Ovary (tissue), 10 donors: Measurements from ENCODE around the gene MDH2. TPM values are rescaled to one million over a fixed set of nuclear protein-coding genes. Genes with fewer than 3 reads are reported as not detected.

Source experiments
- DNase-seq, 5 donors: peaks; one replicate each; pipeline ENCODE4 v3.0.0-alpha.2; 2019 to 2020
- H3K27ac ChIP-seq, 2 donors: fragments of 200-600 bp; one replicate each; pipeline versions ENCODE4 v1.5.1 to v1.8.0; 2019 to 2022
- H3K27me3 ChIP-seq: fragments of 200-600 bp; one replicate; pipeline ENCODE4 v1.8.0; 2022
- H3K36me3 ChIP-seq: fragments of 200-600 bp; sonication (generic); one replicate; pipeline ENCODE4 v1.5.1; 2019
- H3K4me1 ChIP-seq: one replicate; pipeline ENCODE4 v1.8.1; 2013; ENCODE audit warnings: mild to moderate bottlenecking, moderate library complexity; ENCODE audit not compliant: insufficient read depth
- H3K4me3 ChIP-seq: fragments of 200-600 bp; sonication (generic); one replicate; pipeline ENCODE4 v1.5.1; 2017
- H3K9me3 ChIP-seq, 2 donors: fragments of 200-600 bp in 1 of 2; sonication (generic) in 1 of 2; one replicate each; pipeline versions ENCODE4 v1.5.1 to v1.8.1; 2013 to 2019; ENCODE audit warnings: mild to moderate bottlenecking in 1 of 2, moderate library complexity in 1 of 2
- CTCF ChIP-seq, 3 donors: fragments of 450-650 bp in 2 of 3; fragments of 200-600 bp in 1 of 3; IDR thresholded peaks; one replicate each; pipeline versions ENCODE4 v1.5.1 to v1.8.0; 2016 to 2022; ENCODE audit warnings: antibody characterized with exemption in 3 of 3, mild to moderate bottlenecking in 1 of 3
- EP300 ChIP-seq: sonication (generic); formaldehyde crosslinking; IDR thresholded peaks from one replicate; pipeline ENCODE4 v1.6.1; 2017; ENCODE audit warnings: antibody characterized with exemption
- POLR2A ChIP-seq: fragments of 450-650 bp; IDR thresholded peaks from one replicate; pipeline ENCODE4 v1.6.1; 2017; ENCODE audit warnings: antibody characterized with exemption, mild to moderate bottlenecking, moderate library complexity
- WGBS, 3 donors: extraction: QIAGEN DNeasy Blood & Tissue Kit in 1 of 3; methylation state at CpG; one replicate each; pipeline versions ENCODE4 v1.1.5 to v1.1.7; 2013 to 2017; 5-methylcytosine and 5-hydroxymethylcytosine counted together
- intact Hi-C, 4 donors: fragments of 100-400 bp; cut with DNase I; formaldehyde crosslinking; loops; one replicate each; pipeline versions ENCODE4 v1.11.0 to v1.15.1; 2022 to 2023
- long read RNA-seq, 3 donors: library from polyadenylated mRNA in 2 of 3; unstranded in 2 of 3; transcript quantifications; one replicate each; pipeline ENCODE4 v2.0.0 and lab custom pipeline, GENCODE V29; 2021 to 2026
- polyA plus RNA-seq, 2 donors: library from polyadenylated mRNA; stranded (reverse); fragments of 200-250 nt in 1 of 2; fragments of 350-450 nt in 1 of 2; fragmentation: Illumina TruSeq in 1 of 2; extraction: RNeasy Lipid Tissue Mini Kit (QIAGEN cat#74804) in 1 of 2; gene quantifications; one replicate each; pipeline ENCODE4 v1.2.3, GENCODE V29; 2013 to 2014
- total RNA-seq, 7 donors: library from RNA; depleted of rRNA in 2 of 7; stranded (reverse); fragments of >200 nt in 2 of 7; fragmentation: NEBNext Ultra II Directional in 3 of 7; extraction: Animal tissue kit (Norgen Biotek cat#: 25700) in 3 of 7; gene quantifications; one replicate each; pipeline versions ENCODE4 v1.1.0 to v1.2.4, GENCODE V29; 2016 to 2023
- donor health status: DM: no; HTN: no; CAD: no; lungs with moderate emphysema.
- donor health status: DM: no; HTN: no; CAD: no.
- donor health status: Bipolar disorder and iron deficiency.
- donor health status: DM: yes; HTN: yes; CAD: no.
- donor health status: DM: no; HTN: no; CAD: no.
- donor health status: DM: yes; HTN: yes; CAD: no.

The MDH2 gene, protein sequence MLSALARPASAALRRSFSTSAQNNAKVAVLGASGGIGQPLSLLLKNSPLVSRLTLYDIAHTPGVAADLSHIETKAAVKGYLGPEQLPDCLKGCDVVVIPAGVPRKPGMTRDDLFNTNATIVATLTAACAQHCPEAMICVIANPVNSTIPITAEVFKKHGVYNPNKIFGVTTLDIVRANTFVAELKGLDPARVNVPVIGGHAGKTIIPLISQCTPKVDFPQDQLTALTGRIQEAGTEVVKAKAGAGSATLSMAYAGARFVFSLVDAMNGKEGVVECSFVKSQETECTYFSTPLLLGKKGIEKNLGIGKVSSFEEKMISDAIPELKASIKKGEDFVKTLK
- 100 to 1,000 TPM in 4 of 7 donors, 10 to 100 TPM in 3; 38.4 to 124 (median 109) TPM for total RNA-seq
- polyA plus RNA-seq = 10 to 100 TPM; 65.7 to 84.5 TPM
- long read RNA-seq, donor 1, transcript MDH2-201 (9 exons, 2,209 nt) = major isoform, 328 of 356 reads
- long read RNA-seq, donor 1, partial matches to known transcripts = 22 of 356 reads
- long read RNA-seq, donor 1, other reads (novel, unspliced or antisense) = 3 of 356 reads
- long read RNA-seq, donor 2, transcript MDH2-201 (9 exons, 2,209 nt) = major isoform, 60 of 127 reads
- long read RNA-seq, donor 2, partial matches to known transcripts = 61 of 127 reads
- long read RNA-seq, donor 2, other reads (novel, unspliced or antisense) = 0 of 127 reads
- long read RNA-seq, donor 3, transcript MDH2-201 (9 exons, 2,209 nt) = major isoform, 168 of 221 reads
- long read RNA-seq, donor 3, transcript MDH2-204 (8 exons, 2,020 nt) = minor isoform, 5 of 221 reads
- long read RNA-seq, donor 3, partial matches to known transcripts = 43 of 221 reads
- long read RNA-seq, donor 3, other reads (novel, unspliced or antisense) = 3 of 221 reads

- Histone ChIP-seq H3K36me3 (no peaks in the 10 kb centered on the region), H3K4me3 (peak within 1 kb of the TSS; percentile 66), H3K4me1 (peaks cover 9% of the 10 kb centered on the region), H3K27ac (peak within 1 kb of the TSS; percentile 23 to 71), H3K9me3 (no peaks in the 10 kb centered on the region), H3K27me3 (no peaks in the 10 kb centered on the region)
- 0 to 1% (median 0%) methylated on average over 23 to 58 of the region's 58 CpGs for WGBS, 3 donors
- intact Hi-C loops = loop anchor here in 2 of 4 donors (5.0 to 10.0 kb wide), 2 partner anchors 107 to 976 kb away; partner anchors contain the start of gene RCC1L (in 1 of the 2)
- peak; percentile 91 to 95 (median 93) for DNase-seq
- TF ChIP-seq POLR2A (peak; percentile 78), EP300 (no peak), CTCF (IDR thresholded peaks at IDR 0.05) (peak in 1 of 3 donors; percentile 10)
These were observed at the start of gene MDH2, which contains the start of gene STYXL1 for GRCh38 chr7:76047811-76048667. TSS of gene MDH2 (plus strand) at chr7:76048106. CDS start at chr7:76048161, 55 bp downstream. TSS of gene STYXL1 (minus strand) at chr7:76048000. CDS start at chr7:76030523, 17,477 bp downstream.

- intact Hi-C loops = no loop called here
- no peak for TF ChIP-seq EP300
- TF ChIP-seq POLR2A = no peak
- no peak for TF ChIP-seq CTCF (IDR thresholded peaks at IDR 0.05)
- WGBS, 3 donors = 89 to 94% (median 92%) methylated on average over 11 of the region's 11 CpGs
- Histone ChIP-seq H3K27ac (no peak overlapping the region), H3K4me1 (no peaks in the 10 kb centered on the region), H3K27me3 (no peaks in the 10 kb centered on the region), H3K4me3 (no peak overlapping the region), H3K36me3 (no peaks in the 10 kb centered on the region), H3K9me3 (no peaks in the 10 kb centered on the region)
- peak in 1 of 5 donors; percentile 20 for DNase-seq
These were observed 47.3 kb upstream of the MDH2 start for GRCh38 chr7:76000566-76000965.

DNA sequence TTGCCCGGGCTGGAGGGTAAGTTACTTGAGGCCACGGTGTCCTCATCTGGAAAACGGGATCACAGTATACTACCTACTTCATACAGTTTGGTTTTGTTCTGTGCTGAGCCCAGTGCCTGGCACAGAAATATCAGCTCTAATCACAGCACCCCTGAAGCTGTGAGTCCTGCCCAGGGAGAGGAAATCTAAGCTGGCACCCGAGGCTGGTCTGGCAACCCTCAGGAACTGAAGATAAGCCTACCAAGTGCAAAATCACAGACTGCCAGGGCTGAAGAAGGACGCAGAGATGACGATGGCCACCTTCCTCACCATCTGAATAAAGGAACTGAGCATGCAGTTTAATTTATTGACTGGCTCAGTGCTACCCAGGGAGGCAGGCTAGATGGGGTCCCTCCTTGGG, 45.8 kb upstream of the MDH2 start:
- H3K4me3 ChIP-seq = no peak overlapping the region
- H3K36me3 ChIP-seq = no peaks in the 10 kb centered on the region
- H3K27me3 ChIP-seq = no peaks in the 10 kb centered on the region
- TF ChIP-seq CTCF (IDR thresholded peaks at IDR 0.05) (no peak), POLR2A (no peak), EP300 (no peak)
- no peaks in the 10 kb centered on the region for H3K4me1 ChIP-seq
- peak in 2 of 5 donors; percentile 7 to 14 for DNase-seq
- no peaks in the 10 kb centered on the region for H3K9me3 ChIP-seq
- H3K27ac ChIP-seq = no peak overlapping the region
- WGBS, 3 donors = 91 to 96% (median 93%) methylated on average over 6 of the region's 6 CpGs
- intact Hi-C loops = no loop called here
